Diencephalon (tissue), 1 donor: ENCODE measurements around the gene CRYAA. TPM values are rescaled to one million over a fixed set of nuclear protein-coding genes. Genes with fewer than 3 reads are reported as not detected.

Experiments
- total RNA-seq: library from RNA; depleted of rRNA; stranded (reverse); fragments of >200 nt; gene quantifications from one replicate; pipeline ENCODE4 v1.2.3, GENCODE V29; 2014

CRYAA gene
- total RNA-seq: not detected

DNA sequence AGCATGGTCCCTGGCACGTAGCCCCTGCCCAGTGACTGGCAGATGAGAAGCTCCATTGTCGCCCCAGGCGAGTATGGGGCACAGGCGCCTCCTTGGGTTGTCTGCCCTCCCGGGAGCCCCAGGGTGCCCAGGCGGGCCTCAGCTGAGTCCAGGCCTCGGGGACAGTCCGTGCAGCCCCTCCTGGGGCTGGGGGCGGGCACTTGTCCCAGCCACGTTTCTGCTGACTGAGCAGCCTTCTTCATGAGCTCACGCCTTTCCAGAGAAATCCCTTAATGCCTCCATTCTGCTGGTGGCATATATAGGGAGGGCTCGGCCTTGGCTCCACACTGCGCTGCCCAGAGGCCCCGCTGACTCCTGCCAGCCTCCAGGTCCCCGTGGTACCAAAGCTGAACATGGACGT is at the start of gene CRYAA:
Gene CRYAA (plus strand): TSS at position 301 of the 400 bp plus-strand sequence. CDS start 92 bp downstream, at position 393.

Other genes starting within 250 kb of the CRYAA start
- 0.23 TPM for gene ERVH48-1, start 243.4 kb upstream of the CRYAA start, total RNA-seq
- 15.0 TPM for gene PKNOX1, start 194.4 kb upstream of the CRYAA start, total RNA-seq
- gene CBS, start 93.2 kb upstream of the CRYAA start, total RNA-seq: 51.9 TPM
- 22.8 TPM for gene U2AF1, start 61.4 kb upstream of the CRYAA start, total RNA-seq